HG03439 (cell line): ENCODE measurements around the gene TOR1AIP2.
"Not testable (repeated sequence)": the region's sequence is repeated elsewhere in the genome, so short reads cannot be mapped to it uniquely, and the experiment has no call there.

ENCODE experiments used
- ATAC-seq: cut with Tn5 transposase; IDR thresholded peaks from one replicate; pipeline ENCODE4 v1.9.1; 2021; ENCODE audit warnings: mild to moderate bottlenecking, moderate library complexity; ENCODE audit not compliant: unreplicated experiment

TOR1AIP2 gene

GRCh38 chr1:179876300-179876715 is 1.3 kb downstream of the TOR1AIP2 start:
- no peak for ATAC-seq

GRCh38 chr1:179875596-179876299 is 1.9 kb downstream of the TOR1AIP2 start:
- no peak for ATAC-seq

- ATAC-seq: no peak
These were observed 4.2 kb downstream of the TOR1AIP2 start for GRCh38 chr1:179873438-179873851.

- no peak for ATAC-seq
These were observed 5.0 kb downstream of the TOR1AIP2 start for GRCh38 chr1:179872558-179872957.

- ATAC-seq: no peak
These were observed 5.7 kb downstream of the TOR1AIP2 start for GRCh38 chr1:179871940-179872339.

GRCh38 chr1:179870870-179871269 is 6.7 kb downstream of the TOR1AIP2 start:
- no peak for ATAC-seq

GRCh38 chr1:179867493-179868330 is 9.9 kb downstream of the TOR1AIP2 start:
- no peak for ATAC-seq

GRCh38 chr1:179866616-179867015 is 11.0 kb downstream of the TOR1AIP2 start:
- ATAC-seq: no peak

GRCh38 chr1:179865377-179865776 is 12.2 kb downstream of the TOR1AIP2 start:
- ATAC-seq: no peak

- ATAC-seq: no peak
These were observed 17.0 kb downstream of the TOR1AIP2 start for GRCh38 chr1:179860652-179861051.

- no peak for ATAC-seq
These were observed 20.6 kb downstream of the TOR1AIP2 start for GRCh38 chr1:179857009-179857408.

- ATAC-seq: no peak
These were observed 21.3 kb downstream of the TOR1AIP2 start for GRCh38 chr1:179856296-179856695.

- ATAC-seq: not testable (repeated sequence)
These were observed 21.8 kb downstream of the TOR1AIP2 start for GRCh38 chr1:179855831-179856230.

GRCh38 chr1:179853102-179853501 is 24.5 kb downstream of the TOR1AIP2 start:
- no peak for ATAC-seq

- no peak for ATAC-seq
These were observed 29.4 kb downstream of the TOR1AIP2 start for GRCh38 chr1:179848233-179848632.

GRCh38 chr1:179840107-179840506 is 37.5 kb downstream of the TOR1AIP2 start:
- no peak for ATAC-seq

GRCh38 chr1:179836686-179837445 is 40.7 kb downstream of the TOR1AIP2 start:
- not testable (repeated sequence) for ATAC-seq

GRCh38 chr1:179831852-179832699 is 45.5 kb downstream of the TOR1AIP2 start:
- no peak for ATAC-seq

GRCh38 chr1:179831225-179831624 is 46.4 kb downstream of the TOR1AIP2 start:
- ATAC-seq: no peak

GRCh38 chr1:179828554-179829110 is 49.0 kb downstream of the TOR1AIP2 start:
- ATAC-seq: no peak
